ENCODE data around the gene FBF1.

DNA sequence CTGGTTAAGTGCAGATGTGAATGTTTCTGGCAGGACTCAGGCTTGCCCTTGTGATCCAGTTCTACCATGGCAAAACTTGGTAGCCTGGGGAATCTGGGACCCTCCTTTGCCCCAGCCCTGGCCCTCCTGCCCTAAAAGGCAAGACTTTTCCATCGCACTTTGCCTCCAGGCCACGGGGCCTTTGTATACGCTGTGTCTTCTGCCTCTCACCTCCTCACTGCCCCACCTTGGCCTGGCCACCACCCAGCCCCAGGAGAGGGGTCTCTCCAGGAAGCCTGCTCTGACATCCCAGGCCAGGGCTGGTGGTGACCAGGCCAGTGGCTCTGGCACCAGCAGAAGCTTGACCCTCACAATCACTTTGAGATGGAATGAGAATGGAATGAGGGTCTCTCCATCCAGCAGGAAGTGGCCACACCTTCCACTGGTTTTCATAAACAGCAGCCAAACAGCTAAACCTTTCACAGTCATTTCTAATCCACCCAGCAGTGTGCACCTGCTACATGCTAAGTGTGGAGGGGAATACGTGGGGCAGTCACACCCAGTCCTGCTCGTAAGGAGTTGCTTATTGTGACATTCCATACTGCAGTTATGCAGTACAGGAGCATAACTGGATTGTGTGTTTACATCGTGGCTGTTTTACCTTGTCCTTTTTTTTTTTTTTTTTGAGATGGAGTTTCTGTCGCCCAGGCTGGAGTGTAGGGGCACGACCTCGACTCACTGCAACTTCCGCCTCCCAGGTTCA is 34.5 kb downstream of the FBF1 start:
- TF ChIP-seq ZSCAN5A (tag by site-specific recombination; IDR thresholded peaks at IDR 0.05) = no peak
- no peak for TF ChIP-seq KLF1 (tag by site-specific recombination; IDR thresholded peaks at IDR 0.05)
- TF ChIP-seq ZNF121 (tag by site-specific recombination; IDR thresholded peaks at IDR 0.05) = no peak
- no peak for TF ChIP-seq ZBTB11 (tag by site-specific recombination; conservative IDR thresholded peaks at IDR 0.05; ENCODE audit: low read depth)
- TF ChIP-seq, protein P1, sequence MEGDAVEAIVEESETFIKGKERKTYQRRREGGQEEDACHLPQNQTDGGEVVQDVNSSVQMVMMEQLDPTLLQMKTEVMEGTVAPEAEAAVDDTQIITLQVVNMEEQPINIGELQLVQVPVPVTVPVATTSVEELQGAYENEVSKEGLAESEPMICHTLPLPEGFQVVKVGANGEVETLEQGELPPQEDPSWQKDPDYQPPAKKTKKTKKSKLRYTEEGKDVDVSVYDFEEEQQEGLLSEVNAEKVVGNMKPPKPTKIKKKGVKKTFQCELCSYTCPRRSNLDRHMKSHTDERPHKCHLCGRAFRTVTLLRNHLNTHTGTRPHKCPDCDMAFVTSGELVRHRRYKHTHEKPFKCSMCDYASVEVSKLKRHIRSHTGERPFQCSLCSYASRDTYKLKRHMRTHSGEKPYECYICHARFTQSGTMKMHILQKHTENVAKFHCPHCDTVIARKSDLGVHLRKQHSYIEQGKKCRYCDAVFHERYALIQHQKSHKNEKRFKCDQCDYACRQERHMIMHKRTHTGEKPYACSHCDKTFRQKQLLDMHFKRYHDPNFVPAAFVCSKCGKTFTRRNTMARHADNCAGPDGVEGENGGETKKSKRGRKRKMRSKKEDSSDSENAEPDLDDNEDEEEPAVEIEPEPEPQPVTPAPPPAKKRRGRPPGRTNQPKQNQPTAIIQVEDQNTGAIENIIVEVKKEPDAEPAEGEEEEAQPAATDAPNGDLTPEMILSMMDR (tag by site-specific recombination; IDR thresholded peaks at IDR 0.05) = no peak
- no peak for TF ChIP-seq ZBTB8A (tag by site-specific recombination; IDR thresholded peaks at IDR 0.05)
- no peak for TF ChIP-seq GFI1B (tag by site-specific recombination; IDR thresholded peaks at IDR 0.05)
- no peak for TF ChIP-seq ZBTB48 (tag by site-specific recombination; IDR thresholded peaks at IDR 0.05)
- no peak for TF ChIP-seq SETDB1 (IDR thresholded peaks at IDR 0.05; ENCODE audit: insufficient read length, low read length)
- TF ChIP-seq, protein P2, sequence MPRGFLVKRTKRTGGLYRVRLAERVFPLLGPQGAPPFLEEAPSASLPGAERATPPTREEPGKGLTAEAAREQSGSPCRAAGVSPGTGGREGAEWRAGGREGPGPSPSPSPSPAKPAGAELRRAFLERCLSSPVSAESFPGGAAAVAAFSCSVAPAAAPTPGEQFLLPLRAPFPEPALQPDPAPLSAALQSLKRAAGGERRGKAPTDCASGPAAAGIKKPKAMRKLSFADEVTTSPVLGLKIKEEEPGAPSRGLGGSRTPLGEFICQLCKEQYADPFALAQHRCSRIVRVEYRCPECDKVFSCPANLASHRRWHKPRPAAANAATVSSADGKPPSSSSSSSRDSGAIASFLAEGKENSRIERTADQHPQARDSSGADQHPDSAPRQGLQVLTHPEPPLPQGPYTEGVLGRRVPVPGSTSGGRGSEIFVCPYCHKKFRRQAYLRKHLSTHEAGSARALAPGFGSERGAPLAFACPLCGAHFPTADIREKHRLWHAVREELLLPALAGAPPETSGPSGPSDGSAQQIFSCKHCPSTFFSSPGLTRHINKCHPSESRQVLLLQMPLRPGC (tag by site-specific recombination; IDR thresholded peaks at IDR 0.05) = no peak

Measured in HEK293 (cell line).